GM08714 (cell line): ENCODE data around the gene P2RX6.
"Not testable (repeated sequence)": the region's sequence is repeated elsewhere in the genome, so short reads cannot be mapped to it uniquely, and the experiment has no call there.

ENCODE experiments used
- H3K4me3 ChIP-seq: fragments of 200-500 bp; sonication (Bioruptor generic); 2 replicates; pipeline ENCODE4 v1.5.1; 2014; ENCODE audit warnings: mild to moderate bottlenecking, low read length, inconsistent platforms
- ZNF274 ChIP-seq: IDR thresholded peaks from 2 replicates; pipeline ENCODE4 v1.6.1; 2012; ENCODE audit warnings: mild to moderate bottlenecking, low read depth, low read length

P2RX6 gene

DNA sequence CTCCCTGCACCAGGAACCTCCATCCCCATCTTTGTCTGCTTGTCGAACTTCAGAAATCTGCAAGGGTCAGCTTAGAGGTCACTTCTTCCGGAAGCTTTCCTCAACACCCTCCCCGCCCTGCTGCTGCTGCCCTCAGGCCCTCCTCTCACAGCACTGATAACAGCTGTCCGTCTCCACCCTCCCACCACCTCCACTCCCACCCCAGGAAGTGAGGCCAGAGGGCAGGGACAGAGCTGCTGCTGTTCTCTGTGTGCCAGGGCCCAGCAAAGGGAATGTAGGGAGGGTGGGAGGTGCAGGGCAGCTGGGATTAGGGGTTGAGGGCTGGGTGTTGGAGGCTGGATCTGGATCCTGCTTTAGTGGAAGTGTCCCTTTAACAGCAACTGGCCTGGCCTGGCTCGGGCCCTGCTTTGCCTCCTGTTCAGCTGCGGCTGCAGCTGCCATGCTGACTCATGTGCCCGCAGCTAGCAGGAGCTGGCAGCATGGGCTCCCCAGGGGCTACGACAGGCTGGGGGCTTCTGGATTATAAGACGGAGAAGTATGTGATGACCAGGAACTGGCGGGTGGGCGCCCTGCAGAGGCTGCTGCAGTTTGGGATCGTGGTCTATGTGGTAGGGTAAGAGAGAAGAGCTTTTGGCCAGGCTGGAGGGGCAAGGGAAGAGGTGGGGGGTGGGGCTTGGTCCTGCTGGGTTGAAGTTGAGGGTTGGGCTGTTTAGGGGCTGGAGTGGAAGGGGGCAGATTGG, at the start of gene P2RX6:
TSS of gene P2RX6 (plus strand) at position 440 of the 740 bp plus-strand sequence. CDS start at position 450, 10 bp downstream.
- peak within 1 kb of the TSS; percentile 16; the same call in 1 of the 2 replicates for H3K4me3 ChIP-seq
- no peak for TF ChIP-seq ZNF274

DNA sequence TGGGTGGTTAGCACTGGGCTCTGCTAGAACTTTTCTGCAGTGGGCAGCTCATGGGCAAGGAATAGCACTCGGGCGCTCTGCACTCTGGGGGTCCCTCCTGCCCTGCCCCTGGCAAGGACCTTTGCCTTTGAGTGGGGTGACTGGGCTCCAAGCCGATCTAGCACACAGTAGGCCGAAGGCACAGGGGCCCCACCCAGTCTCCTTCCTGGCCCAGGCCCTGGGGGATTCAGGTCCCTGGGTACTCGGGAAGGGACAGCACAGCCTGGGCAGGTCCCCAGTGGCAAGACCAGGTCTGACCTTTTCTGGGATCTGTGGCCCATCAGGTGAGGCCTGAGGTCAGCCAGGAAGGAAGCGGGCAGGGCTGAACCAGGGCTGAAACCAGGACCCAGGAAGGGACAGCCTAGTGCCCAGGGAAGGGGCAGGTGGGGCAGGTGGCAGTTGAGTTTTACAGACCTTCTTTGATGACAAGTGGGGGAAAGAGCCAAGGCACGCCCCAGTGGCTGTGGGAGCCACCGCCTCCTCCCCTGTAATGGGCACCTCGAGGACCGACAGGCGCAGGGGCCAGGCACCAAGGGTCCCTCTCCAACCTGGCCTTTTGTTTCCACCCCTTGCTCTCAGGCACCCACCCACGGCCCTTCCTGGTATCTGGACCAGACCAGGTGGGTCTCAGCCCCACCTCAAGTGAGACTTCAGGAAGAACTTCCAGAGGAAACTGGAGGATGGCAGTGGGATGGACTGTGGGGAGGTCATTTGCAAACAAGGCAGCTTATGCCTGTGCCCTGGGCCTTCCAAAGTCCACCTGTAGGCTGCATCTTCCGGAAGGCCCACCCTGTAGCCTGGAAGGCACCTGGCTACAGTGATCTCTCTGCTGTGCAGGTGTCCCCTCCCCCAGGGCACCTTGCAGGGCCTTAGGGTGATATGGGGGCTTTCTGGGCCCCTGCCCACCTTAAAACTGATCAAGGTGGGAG, 48.8 kb upstream of the P2RX6 start:
- no peak overlapping the region for H3K4me3 ChIP-seq
- TF ChIP-seq ZNF274, result no peak

DNA sequence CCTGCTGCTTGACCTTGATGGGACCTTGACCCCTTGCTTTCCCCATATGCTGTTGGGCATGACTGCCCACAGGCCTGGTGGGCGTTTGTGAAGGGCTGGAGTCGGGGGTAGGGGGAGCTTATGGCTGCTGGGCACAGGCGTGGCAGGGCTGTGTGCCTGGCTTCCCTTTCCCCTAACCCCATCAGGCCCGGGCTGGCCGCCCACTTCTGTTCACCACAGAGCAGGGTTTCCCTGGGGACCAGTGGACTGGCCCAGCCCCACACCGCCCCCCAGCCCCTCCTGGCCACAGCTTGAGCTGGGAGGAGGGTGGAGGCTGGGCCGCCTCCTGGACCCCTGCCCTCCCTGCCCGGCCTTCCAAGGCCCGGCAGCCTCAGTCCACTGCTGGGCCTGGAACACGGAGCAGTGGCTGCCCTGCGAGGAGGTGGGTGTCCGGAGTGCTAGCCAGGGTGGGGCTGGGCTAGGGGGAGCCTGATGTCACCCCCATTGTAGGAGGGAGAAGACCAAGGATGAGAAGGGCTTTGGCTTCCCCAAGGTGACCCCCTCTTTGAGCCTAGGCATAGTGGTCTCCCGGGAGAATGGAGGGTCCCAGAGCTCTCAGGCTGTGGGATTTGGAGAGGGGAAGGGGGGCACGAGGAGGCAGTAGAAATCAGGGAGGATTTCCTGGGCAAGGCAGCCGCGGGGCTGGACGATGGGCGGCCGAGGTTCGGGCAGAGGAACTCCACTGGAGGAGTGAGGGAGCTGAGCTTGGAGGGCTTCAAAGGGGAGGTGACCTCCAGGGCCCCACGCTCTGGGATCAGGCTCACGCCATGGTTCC, 47.9 kb upstream of the P2RX6 start, which contains the start of gene AIFM3:
TSS of gene AIFM3 (plus strand) at position 373 of the 814 bp plus-strand sequence. CDS start 690 bp downstream, outside the sequence.
- no peak within 1 kb of the TSS for H3K4me3 ChIP-seq
- no peak for TF ChIP-seq ZNF274

DNA sequence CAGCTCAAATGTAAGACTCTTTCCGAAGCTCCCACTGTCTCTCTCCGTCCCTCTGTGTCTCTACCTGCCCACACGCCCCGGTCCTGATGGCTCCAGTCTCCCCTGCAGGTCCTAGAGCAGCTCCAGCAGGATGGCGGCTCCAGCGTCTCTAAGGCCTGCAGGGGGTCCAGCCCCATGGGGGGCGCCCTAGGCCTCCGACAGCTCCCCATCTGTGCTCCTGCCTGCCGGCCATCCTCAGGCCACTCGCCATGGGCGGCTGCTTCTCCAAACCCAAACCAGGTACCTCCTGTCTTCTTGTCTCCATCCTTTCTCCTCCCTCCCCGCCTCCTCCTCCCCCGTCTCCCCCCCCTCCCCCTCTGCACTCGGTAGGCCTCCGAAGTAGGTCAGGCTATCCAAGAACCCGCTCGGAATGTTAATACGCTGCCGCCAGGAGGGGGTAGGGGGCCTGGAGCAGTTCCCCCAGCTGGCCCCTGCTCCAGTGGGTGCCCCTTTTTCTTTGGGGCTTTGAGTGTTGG, 47.2 kb upstream of the P2RX6 start:
- TF ChIP-seq ZNF274, result no peak
- no peak overlapping the region for H3K4me3 ChIP-seq

DNA sequence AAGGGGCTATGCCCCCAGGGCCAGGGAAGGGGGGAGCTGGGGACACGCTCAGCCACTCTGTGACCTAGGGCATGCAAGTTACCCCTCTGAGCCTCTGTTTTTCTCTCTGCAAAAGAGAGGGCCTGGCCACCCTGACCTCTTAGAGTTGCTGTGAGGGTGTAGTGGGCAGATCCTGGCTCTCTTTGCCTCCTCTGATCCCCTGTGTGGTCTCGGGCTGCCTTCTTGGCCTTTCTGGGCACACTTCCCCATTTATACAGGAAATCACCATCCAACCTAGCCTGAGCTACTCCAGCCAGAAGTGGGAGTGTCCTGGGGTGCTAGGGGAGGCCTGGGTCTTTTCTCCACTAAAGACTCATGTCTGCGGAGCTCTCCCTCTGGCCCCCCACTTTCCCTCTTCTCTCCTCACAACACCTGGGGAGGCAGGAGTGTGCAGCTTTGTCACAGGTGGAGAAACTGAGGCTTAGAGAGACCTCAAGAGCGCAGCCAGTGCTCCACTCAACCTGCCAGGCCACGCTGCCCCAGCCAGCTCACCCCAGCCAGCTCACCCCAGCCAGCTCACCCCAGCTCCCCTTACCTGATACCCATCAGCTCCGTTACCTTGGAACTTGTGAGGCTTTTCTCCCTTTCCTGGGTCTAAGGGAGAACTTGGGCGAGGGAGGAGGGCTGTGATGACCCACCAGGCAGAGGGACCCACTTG, 46.5 kb upstream of the P2RX6 start:
- no peak for TF ChIP-seq ZNF274

DNA sequence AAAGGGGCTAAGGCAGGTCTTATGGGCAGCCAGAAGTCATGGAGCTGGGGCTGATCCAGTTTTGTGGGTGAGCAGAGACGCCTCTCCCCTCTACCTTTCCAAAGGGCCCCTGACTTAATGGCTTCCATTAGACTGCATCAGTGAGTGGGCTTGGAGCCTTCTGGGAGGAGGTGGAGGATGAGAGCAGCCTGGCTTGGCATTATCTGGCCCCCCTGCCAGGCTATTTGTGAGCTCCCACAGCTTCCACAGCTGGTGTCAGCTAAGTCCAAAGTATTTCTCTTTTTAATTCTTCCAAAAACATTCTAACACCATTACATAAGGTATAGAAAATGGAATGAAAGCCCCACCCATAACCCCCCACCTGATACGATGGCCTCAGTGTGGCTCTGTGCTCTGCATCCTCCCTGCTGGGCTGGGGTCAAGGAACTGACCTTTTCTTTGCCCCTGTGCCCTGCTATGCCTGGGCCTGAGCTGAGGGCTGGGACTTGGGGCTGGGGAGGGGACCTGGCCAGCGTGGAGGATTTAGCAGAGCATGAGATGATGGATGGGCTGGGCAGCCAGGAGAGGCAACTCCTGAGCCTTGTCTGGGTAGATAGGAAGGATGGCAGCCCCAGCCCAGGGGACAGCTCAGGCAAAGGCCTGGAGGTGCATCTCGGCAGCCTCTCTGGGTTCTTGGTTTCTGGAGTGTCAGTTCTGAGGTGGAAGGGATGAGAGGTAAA, 43.9 kb upstream of the P2RX6 start:
- no peak overlapping the region for H3K4me3 ChIP-seq
- no peak for TF ChIP-seq ZNF274

More for the DNA sequence above, 46.5 kb upstream of the P2RX6 start:
- no peak overlapping the region for H3K4me3 ChIP-seq

DNA sequence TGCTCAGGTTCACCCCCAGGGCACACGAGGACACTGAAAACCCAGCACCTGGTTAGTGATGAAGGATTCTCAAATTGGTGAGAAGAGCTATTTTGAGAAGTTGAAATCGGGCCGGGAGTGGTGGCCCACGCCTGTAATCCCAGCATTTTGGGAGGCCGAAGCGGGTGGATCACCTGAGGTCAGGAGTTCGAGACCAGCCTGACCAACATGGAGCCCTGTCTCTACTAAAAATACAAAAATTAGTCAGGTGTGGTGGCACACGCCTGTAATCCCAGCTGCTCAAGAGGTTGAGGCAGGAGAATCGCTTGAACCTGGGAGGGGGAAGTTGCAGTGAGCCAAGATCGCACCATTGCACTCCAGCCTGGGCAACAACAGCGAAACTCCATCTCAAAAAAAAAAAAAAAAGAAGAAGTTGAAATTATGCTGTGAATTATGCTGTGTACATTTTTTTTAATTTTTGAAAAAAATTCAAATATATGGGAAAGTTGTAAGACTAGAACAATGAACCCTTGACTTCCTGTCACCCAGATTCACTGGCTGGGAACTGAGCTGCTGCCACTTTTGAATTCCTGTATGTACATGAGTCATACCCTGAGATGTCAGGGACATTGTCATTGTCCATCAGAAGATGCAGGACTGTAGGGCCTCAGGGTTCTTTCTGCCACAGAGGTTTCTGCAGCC, 42.8 kb upstream of the P2RX6 start:
- not testable (repeated sequence) for H3K4me3 ChIP-seq

DNA sequence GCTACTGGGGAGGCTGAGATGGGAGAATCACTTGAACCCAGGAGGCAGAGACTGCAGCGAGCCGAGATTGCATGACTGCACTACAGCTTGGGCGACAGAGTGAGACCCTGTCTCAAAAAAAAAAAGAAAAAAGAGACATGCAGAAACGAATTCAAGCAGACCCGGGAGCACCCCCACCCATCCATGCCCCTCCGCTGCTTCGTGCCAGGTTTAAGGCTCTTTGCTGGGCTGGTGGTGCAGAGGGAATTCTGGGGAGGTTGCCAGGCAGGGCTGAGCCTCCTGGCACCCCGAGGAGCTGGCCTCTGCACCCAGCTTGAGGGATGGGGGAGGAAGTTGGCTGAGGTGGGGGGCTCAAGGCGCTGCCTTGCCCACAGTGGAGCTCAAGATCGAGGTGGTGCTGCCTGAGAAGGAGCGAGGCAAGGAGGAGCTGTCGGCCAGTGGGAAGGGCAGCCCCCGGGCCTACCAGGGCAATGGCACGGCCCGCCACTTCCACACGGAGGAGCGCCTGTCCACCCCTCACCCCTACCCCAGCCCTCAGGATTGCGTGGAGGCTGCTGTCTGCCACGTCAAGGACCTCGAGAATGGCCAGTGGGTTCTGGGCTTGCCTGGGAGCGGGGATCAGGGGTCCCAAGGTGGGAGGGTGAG, 41.9 kb upstream of the P2RX6 start:
- TF ChIP-seq ZNF274, result no peak
- no peak overlapping the region for H3K4me3 ChIP-seq

DNA sequence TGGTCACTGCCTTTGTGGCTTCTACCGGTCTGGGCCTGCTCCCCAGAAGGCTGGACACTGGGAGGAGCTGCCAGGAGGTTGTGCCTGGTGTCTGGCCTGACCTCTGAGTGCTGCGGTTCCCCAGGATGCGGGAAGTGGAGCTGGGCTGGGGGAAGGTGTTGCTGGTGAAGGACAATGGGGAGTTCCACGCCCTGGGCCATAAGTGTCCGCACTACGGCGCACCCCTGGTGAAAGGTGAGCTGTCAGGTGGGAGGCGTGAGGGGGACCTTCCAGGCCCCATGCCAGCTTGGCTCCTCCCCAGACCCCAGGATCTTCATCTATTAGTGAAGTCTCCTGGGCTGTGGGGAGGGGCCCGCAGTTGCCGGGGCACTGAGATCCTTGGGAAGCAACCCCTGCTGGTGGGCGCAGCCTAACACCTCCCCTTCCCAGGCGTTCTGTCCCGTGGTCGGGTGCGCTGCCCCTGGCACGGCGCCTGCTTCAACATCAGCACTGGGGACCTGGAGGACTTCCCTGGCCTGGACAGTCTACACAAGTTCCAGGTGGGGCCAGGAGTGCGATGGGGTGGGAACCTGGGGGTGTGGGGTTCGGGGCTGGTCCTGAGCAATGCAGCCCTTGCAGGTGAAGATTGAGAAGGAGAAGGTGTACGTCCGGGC, 41.2 kb upstream of the P2RX6 start:
- TF ChIP-seq ZNF274, result no peak
- no peak overlapping the region for H3K4me3 ChIP-seq

DNA sequence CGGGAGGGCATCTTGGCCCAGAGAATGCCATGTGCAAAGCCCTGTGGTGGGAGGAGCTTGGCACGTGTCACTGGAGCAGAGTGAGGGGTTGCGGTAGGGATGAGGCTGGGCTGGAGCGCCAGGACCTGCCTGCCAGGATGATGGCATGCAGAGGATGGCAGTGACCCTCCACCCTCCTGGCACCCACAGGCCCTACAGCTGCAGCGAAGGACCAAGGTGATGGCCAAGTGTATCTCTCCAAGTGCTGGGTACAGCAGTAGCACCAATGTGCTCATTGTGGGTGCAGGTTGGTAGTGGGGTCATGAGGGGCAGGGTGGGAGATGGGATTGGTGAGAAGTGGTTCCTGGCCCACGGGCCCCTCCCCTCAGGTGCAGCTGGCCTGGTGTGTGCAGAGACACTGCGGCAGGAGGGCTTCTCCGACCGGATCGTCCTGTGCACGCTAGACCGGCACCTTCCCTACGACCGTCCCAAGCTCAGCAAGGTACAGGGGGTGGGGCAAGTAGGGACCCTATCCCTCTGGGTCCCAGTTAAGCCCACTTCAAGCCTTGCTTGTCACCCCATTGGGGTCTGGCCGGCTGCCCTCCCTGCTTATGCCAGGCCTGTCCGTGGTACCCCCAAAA, 40.5 kb upstream of the P2RX6 start:
- TF ChIP-seq ZNF274, result no peak

More for the DNA sequence above, 40.5 kb upstream of the P2RX6 start:
- H3K4me3 ChIP-seq, result no peak overlapping the region
